ENCODE results near the gene LPAR5.
A peak's percentile ranks its signal among the peaks of the same experiment; 100 is the strongest.

Gene LPAR5

GRCh38 chr12:6631549-6631961 lies 4.2 kb downstream of the LPAR5 start:
- no peak for DNase-seq (ENCODE audit: low read depth)
- TF ChIP-seq, protein P1, sequence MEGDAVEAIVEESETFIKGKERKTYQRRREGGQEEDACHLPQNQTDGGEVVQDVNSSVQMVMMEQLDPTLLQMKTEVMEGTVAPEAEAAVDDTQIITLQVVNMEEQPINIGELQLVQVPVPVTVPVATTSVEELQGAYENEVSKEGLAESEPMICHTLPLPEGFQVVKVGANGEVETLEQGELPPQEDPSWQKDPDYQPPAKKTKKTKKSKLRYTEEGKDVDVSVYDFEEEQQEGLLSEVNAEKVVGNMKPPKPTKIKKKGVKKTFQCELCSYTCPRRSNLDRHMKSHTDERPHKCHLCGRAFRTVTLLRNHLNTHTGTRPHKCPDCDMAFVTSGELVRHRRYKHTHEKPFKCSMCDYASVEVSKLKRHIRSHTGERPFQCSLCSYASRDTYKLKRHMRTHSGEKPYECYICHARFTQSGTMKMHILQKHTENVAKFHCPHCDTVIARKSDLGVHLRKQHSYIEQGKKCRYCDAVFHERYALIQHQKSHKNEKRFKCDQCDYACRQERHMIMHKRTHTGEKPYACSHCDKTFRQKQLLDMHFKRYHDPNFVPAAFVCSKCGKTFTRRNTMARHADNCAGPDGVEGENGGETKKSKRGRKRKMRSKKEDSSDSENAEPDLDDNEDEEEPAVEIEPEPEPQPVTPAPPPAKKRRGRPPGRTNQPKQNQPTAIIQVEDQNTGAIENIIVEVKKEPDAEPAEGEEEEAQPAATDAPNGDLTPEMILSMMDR (IDR thresholded peaks at IDR 0.05; ENCODE audit: control insufficient read depth, insufficient read depth, low read depth, low read length, missing control alignments), result no peak
- no peak overlapping the region for H3K4me3 ChIP-seq (ENCODE audit: control insufficient read depth, low read depth, low read length)

GRCh38 chr12:6630736-6631135 lies 5.0 kb downstream of the LPAR5 start:
- TF ChIP-seq, protein P1 (IDR thresholded peaks at IDR 0.05; ENCODE audit: control insufficient read depth, insufficient read depth, low read depth, low read length, missing control alignments), result no peak
- no peak overlapping the region for H3K4me3 ChIP-seq (ENCODE audit: control insufficient read depth, low read depth, low read length)
- no peak for DNase-seq (ENCODE audit: low read depth)

DNA sequence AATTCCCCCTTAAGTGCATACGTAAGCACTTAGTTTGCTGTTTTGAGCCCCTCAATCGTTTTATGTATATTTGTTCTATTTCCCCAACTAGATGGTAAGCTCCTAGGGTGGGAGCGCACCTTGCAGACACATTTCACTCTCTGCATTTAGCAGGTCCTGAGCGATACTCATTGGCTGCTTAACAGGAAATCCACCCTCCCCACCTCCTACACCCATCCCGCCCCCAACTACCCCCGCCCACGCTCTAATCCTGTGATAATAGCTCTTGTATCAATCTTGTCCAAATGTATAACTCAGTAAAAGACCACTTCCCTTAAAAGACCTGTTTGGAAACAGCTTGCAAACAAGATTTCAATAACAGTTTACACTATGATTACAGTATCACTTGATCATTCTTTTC lies 8.1 kb downstream of the LPAR5 start:
- no peak overlapping the region for H3K4me3 ChIP-seq (ENCODE audit: control insufficient read depth, low read depth, low read length)
- TF ChIP-seq, protein P1 (IDR thresholded peaks at IDR 0.05; ENCODE audit: control insufficient read depth, insufficient read depth, low read depth, low read length, missing control alignments), result no peak
- no peak for DNase-seq (ENCODE audit: low read depth)

DNA sequence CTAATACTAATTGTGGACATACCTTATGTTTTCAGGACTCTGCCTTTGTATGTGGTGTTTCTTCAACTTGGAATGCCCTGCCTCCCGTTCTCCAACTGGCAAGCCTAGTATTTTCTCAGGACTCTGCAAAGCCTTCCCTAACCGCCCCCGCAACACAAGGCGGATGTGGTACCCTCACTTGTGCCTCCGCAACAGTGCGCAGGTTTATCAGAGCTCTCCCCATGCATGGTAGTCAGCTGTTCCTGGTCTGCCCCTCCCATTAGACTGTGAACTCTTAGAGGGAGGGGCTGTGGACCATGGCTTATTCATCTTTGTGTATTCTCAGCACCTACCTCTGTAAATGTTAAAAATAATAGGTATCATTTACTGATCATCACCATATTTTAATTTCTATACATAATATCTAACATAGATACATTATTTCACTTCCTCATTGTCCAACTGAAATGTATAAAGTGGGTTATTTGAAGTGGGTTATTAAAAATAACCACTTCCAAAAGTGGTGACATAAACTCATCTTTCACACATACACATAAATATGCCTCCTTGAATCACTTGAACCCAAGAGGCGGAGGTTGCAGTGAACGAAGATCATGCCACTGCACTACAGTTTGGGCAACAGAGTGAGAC lies 9.0 kb downstream of the LPAR5 start:
- H3K4me3 ChIP-seq (ENCODE audit: control insufficient read depth, low read depth, low read length), result no peak overlapping the region

GRCh38 chr12:6620885-6621274 lies 14.9 kb downstream of the LPAR5 start:
- no peak overlapping the region for H3K4me3 ChIP-seq (ENCODE audit: control insufficient read depth, low read depth, low read length)
- no peak for DNase-seq (ENCODE audit: low read depth)
- TF ChIP-seq, protein P1 (IDR thresholded peaks at IDR 0.05; ENCODE audit: control insufficient read depth, insufficient read depth, low read depth, low read length, missing control alignments), result no peak

More for the DNA sequence above, 9.0 kb downstream of the LPAR5 start:
- no peak for DNase-seq (ENCODE audit: low read depth)
- TF ChIP-seq, protein P1 (IDR thresholded peaks at IDR 0.05; ENCODE audit: control insufficient read depth, insufficient read depth, low read depth, low read length, missing control alignments), result no peak

GRCh38 chr12:6620137-6620884 lies 15.4 kb downstream of the LPAR5 start:
- TF ChIP-seq, protein P1 (IDR thresholded peaks at IDR 0.05; ENCODE audit: control insufficient read depth, insufficient read depth, low read depth, low read length, missing control alignments), result peak; percentile 43
- no peak for DNase-seq (ENCODE audit: low read depth)
- no peak overlapping the region for H3K4me3 ChIP-seq (ENCODE audit: control insufficient read depth, low read depth, low read length)

All from AG09309 (cell line).